SHP77 (cell line): ENCODE results near the gene BEND7.

Experiments
- DNase-seq, 2 experiments: peaks; one replicate each; lab custom pipeline; 2025; lab: John Stamatoyannopoulos, UW

BEND7 gene

DNA sequence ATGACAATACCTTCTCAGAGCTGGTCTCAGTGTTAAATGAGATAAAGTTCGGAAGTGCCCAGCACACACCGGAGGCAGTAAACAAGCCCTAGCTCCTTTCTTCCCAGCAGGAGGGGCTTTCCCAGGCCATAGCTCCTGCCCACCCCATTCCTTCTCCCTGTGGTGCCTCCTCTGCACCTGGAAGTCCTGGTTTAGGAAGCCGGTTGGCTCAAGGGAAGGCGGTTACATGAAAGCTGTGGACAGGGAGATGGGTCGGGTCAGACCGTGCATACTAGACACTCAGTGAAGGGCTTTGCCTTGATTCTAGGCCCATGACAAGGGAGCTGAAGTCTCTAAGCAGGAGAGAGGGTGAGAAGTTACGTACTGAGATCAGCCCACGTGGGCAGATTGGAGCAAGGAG lies 8.6 kb downstream of the BEND7 start:
- no peak for DNase-seq

DNA sequence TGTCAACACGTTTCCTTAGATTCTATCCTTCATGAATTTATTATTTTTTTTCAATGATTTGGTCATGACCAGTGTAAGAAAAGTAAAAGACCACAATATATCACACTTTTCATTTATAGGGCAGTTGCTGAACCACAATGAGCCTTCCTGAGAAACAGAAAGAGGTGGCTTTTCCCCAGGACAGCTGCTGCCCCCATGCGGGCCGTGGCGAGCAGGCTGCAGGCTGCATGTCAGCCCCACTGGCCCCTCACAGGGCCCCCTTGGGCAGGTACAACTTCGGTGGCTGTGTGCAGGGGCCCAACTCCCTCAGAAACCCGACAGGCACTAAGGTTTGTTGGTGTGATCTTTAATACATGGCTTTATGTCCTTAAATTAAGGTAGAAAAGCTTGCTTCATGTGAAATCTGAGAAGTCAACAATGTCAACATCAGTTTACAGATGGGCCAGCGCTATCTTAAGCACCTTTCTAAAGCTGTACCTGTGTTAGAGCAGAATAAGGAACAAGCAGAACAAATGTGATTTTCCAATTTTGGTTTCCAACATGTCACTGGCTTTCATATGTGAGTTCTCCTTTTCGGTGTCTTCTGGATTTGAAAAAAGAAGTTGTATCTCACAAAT lies 10.6 kb downstream of the BEND7 start:
- peak in 1 of 2 experiments; percentile 2 for DNase-seq

DNA sequence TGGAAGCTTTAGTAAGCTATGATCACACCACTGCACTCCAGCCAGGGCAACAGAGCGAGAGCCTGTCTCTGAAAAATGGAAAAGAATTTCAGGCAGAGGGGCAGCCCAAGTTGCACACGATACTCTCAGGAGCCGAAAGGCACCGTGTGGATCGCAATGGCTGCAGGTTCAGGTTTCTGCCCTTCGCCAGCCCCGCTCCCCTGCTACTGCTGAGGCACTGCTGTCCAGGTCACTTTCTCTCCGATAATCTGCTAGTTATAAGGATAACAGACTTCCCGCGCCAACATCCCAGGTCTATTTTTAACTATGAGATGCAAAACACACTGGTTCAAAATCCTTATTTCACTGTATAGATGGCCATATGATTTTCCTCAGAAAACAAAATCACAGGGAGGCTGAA lies 11.1 kb downstream of the BEND7 start:
- no peak for DNase-seq

DNA sequence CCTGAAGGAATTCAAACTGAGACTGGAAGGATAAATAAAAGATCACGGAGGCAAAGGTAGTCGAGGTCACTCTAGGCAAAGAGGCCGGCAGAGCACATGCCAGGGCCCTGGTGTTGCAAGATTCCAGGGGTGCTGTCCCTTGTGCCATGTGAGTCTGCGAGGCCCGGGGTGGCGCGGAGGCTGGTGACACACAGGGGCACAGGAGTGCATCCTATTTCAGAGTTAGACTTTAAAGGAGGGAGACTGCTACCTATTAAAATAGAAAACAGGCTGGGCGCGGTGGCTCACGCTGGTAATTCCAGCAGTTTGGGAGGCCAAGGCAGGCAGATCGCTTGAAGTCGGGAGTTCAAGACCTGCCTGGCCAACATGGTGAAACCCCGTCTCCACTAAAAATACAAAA lies 12.6 kb downstream of the BEND7 start:
- DNase-seq = no peak

DNA sequence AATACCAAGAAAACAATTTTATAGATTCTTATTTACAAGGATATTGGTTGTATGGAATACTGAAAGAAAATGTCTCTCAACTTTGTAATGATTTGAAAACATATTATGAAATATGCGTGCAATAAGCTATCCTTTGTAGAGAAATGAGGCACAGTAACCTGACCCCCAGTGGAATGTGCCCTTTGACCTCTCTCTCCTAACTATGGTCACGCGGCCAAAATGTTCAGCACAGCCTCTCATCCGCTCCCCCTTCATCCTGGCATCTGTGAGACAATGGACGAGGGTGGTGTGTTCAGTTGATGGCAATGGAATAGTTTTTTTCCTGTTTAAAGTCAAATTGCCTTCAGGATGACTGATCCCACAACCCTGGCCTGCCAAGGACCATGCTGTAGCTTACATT lies 13.3 kb downstream of the BEND7 start:
- DNase-seq = no peak

DNA sequence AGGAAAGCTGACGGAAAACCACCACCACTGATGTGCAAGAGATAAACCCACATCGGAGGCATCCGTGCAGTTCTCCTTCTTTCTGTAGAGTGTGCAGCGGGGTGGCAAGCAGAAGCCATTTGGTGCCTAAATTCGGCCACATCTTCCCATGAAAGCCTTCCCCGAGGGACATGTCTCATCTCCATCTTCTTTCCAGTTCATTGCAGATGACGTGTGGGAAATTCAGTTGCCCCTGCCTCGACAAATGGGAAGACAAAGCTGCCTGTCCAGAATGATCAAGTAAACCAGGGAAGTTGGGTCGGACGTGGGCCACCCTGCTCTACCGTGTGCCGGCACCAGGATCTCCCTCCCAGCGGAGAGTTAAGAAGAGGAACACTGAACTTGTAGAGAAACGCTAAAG lies 14.5 kb downstream of the BEND7 start:
- no peak for DNase-seq

DNA sequence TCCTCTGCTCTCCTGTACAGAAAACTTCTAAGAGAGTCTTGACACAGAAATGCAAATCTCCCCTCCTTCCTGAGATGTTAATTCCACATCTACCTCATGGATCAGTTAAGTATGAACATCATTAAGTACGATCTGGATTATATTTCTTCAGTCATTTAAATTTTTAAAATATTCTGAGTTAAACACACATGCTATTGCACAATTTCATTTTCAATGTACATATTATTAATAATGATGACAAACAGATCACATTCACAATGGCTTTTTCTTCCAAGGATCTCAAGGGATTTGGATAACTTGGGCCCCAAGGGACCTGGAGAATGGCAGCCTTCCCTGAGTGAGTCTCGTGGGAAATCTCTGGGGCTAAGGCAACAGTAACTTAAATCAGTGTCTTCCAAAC lies 16.2 kb downstream of the BEND7 start:
- DNase-seq = no peak

DNA sequence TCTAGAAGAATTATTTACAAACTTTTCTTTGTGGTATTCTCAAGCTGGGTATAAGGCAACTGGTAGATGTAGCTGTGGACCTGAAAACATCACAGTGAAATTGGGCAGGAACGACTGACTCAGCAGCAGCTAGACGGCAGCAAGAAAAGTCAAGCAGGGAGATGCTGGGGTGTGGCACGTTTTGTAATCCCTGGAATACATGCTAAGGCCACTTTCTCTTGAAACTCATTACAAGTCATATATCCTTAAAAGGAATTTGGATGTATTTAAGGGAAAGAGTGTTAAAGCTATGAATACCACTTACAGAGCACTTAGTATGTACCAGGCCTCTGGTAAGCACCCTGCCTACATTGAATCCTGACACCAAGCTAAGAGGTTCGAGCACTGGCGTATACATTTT lies 17.4 kb downstream of the BEND7 start:
- DNase-seq = no peak

DNA sequence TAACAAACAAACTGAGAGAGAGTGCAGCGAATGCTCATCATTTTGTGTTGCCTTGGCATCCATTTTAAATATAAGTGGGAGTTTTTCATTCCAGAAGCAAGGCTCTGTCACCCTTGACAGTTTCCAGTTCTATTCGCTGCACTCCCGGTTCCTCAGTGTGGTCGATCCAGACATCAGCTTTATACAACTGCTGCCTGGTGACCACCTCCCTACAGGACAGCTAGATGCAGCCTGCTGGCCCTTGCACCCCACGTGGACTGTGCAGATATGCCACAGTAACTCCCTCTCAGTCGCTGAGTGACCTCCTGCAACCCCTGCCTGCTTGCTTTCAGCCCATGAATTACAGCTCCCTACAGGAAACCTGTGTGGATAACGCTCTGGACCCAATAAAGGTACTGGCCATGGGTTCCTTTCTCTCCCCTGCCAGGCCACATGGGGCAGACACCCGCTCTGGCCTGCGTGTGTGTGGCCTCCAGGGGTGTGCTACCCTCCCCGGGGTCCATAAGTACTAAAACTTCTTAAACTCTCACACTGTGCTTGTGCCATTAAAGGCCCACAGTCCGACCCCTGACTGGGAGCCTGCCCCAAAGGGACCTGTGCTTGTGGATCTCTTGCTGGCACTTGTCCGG lies 23.6 kb downstream of the BEND7 start:
- DNase-seq = no peak

DNA sequence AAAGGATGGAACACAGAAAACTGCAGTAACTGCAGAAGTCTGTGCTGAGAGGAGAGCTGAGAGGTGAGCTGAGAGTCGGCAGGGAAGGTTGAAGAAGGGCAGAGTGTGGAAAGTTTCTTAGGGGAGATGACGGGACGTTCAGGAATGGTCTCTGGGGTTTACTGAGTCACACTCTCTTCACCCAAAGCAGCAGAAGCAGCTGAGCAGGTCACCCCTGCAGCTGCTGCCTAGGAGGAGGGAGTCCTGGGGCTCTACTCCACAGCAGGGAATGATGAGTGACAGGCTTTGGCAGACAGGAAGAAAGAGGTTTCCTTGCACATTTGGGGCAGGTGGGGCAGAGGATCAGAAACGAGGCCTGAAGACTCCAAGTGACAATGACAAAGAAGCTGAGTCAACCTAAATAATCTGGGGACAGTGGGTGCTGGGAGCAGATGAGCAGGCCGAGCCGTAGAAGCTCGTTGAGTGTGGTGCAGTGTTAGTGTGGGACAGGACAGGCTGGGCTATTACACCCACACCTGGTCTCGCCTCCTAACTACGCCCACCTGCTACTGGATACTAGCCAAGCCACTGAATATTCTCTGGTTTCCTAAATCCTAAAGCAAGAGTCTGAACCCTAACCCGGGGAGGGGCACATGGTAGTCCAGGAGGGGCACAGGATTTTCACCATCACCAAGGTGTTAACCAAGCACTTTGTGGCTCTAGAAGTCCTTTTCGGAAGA lies 24.9 kb downstream of the BEND7 start:
- no peak for DNase-seq

DNA sequence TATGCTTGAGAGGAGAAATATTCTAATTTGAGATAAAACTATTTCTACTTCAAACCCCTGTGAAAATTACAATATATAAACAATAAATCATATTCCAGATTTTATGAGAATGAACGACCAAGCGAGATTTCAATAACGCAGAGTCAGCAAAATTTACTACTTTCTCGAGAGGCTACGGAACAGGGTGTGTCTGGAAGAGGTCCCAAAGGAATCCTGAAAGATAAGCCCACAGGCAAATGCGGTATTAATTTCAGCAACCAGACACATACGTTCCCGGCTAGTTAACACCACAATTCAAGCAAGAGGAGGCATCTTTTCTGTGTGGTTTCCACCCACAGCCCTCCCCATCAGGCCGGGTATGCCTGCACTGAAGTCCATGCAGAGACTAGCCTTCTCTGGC lies 26.4 kb downstream of the BEND7 start:
- no peak for DNase-seq

DNA sequence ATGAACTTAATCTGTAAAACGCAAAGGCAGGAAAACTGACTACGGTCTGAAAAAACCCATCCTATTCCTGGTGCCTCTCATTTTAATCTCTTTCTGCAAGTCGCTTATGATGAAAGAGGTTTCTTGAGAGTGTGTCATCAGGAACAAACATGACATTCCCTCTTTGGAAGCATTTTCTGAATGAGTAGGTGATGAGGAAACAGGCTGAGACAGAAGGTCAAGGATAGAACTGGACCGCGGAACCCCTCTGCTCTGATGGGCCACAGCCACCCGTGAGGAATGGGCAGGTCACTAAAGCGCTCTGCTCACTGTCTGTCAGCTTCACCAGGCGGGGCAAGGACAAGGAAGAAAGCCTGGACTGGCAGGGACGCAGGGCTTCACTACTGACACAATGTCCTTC lies 28.6 kb downstream of the BEND7 start:
- no peak for DNase-seq

DNA sequence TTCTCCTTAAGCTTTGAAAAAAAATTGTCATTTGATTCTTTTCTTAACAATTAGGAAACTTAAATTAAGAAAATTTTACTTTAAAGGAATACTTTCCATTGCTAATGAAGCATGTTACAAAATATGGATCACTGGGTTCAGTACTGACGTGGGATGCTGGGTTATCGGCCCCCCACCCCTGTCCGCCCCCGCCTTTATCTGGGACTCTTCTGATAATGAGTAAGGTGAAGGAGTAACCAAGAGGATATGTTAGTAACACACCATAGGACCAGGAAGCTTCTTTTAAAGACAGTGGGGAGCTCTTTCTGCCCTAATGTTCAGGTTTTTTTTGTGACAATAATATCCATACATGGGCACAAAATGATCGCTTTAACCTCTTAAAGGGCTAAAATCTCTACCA lies 29.7 kb downstream of the BEND7 start:
- no peak for DNase-seq

DNA sequence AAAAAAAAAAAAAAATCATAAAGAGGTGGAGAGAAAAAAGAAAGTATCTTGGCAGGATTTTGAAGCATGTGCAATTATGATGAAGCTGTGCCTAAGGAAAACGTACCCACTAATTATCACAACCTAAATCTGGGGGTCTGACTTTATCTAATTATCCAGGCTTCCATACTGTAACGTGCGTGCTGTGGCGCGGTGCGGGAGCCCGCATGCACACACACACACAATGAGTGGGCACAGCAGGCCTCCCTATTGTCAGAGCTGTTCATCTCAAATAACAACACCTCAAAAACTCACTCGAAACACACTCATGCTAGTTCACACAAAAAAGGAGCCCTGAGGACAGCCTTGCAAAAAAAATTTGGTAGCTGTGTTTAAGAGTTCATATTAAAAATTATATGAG lies 31.9 kb downstream of the BEND7 start:
- no peak for DNase-seq

DNA sequence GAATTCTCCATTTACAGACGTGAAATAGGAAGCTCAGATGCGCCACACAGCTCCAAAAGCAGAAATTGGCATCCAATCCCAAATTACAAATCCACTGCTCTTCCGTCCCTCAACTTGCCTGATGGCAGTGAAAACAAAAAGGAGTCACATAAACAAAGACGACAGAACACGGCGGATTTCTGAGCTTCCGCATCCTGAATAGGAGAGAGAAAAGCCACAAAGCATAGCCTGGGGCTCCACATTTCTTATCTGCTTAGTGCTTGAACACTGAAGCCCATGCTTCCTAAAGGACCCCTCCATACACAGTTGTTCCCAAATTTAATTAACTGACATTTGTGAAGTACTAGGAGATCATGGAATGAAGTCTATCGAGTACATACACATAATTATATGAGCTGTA lies 32.6 kb downstream of the BEND7 start:
- no peak for DNase-seq

DNA sequence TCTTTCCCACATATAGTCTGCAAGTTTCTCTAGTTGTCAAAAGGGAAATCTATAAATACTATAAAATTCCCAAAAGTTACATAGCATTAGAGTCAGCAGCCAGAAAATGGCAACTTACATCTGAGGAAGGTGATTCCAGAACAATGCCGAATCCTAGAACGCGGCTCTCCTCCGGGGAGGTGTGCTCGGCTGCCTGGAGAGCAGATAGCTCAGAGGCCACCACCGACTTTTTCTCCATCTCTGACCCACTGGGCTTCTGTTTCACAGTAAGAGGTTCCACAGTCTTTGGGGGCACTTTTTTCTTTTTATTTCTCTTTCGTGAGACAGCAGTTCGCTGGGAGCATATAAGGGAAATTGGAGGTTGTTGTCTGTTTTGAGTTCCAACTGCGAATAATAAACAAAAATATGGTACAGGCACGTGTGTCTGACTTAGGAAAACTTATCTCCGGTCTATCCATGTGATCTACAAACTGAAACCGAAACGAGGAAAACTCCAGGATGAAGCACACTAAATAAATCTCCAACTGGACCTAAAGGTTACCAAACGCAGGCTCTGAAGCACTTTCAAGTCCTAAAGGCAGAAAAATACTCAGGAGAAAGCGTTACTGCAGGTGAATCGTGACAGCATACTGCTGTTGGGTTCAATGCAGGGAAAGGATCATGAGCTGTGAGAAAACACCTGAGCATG lies 36.2 kb downstream of the BEND7 start:
- DNase-seq = no peak

DNA sequence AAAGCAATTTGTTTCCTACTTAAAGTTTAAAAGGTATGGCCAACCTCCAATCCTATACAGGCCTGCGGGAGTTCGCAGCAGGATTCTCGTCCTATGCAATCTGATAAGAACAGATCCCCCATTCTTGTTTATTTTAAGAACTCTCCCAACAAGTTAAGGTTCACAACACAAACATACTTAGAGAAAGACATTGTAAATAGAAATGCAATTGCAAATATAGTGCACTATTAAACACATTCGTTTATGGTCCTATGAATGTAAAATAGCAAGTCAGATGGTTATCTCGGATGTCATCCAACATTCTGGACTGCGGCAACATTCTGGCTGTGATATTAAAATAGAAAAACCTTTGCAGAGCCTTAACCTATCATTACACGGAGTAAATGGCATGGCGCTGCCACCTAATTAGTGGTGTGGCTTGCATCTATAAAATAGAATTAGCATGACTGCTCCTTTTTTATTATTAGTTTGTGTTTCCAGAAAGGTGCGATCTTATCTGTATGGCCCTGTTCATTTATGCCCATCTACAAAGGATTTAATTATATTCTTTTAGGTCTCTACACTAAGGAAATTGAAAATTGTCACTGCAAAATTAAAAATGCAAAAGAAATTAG lies 37.0 kb downstream of the BEND7 start:
- no peak for DNase-seq

DNA sequence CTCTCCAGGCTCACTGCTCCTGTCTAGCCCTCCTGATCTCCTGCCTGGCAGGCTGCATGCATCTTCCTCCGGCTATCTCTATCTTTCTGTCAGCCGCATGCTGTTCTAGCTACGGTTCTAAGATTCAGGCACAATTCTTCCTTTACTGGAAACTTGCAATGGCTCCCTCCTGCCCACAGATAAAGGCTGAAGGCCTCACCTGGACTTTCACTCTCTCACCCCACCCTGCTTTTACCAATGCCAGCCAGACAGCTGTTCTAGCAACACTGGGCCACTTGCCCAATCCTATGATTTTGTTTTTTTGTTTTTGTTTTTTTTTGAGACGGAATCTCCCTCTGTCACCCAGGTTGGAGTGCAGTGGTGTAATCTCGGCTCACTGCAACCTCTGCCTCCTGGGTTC lies 38.3 kb downstream of the BEND7 start:
- DNase-seq = no peak

DNA sequence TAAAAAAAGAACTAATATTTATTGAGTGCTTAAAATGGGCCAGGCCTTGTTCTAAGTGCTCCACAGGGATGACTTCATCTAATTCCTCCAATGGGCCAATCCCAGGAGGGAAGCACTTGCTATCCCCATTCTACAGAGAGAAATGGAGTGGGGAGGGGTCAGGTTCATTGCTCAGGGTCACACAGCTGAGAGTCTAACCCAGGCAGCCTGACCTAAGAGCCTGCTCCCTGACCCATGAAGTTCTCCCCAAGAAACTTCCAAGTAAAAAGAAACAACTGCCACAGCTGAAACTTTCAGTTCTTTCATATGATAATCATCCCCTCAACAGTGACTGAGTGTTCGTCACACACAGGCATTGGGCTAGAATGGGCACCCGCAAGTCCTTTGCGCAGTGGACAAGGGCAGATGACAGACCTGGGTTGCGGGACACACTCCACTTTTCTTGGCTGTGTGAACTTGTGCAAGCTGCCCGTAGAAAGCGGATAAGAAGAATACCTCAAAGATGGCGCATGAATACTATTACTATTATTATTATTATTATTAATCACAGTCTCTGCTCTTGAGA lies 39.7 kb downstream of the BEND7 start:
- no peak for DNase-seq

DNA sequence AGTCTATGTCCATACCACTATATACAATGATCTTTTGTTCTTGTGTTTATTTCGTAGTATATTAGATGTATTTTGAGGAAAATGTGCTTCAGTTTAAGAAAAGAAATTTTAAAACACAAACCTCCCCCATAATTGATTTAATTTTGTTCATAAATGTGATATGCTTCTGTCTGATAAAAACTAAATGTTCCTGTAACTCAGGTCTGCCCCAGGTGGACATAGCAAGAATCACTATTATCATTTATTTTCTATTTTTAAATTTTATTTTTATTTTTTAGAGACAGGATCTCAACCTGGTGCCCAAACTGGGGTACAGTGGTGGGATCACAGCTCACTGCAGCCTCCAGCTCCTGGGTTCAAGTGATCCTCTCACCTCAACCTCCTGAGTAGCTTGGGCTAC lies 43.2 kb downstream of the BEND7 start:
- no peak for DNase-seq

DNA sequence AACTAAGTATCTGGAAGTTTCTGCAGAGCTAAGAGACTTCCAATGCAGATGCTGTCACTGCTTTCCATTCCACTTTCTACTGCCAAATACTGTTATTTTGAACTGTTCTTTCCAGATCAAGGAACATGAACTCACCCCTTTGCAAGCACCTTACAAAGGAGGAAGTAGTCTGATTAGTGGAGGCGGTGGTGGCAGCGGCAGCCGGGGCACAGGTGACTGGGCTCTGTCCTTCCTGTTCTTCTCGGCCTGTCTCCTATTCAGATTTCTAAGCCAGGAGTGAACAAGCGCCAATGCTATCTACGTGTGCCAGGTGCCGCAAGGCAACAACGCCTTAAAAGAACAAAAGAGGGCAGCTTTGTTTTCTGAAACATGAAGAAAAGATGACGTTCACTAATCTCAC lies 44.9 kb downstream of the BEND7 start:
- DNase-seq = no peak

DNA sequence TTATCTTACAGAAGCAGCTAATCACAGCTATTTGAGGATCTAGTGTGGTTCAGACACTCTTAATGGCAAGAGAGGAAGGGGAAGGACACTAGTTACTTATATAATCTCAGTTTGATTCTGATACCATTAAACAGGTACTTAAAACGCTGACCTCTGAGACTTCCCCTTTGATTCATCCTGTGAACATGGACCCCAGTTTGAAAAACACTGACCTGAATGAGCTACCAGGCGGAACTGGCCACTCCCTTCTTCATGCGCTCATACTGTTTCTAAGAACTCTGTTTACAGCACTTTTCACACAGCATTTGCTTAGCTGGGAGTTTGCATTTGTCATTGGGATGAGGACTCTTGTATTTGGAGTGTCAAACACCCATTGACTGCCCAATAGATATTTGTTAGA lies 45.7 kb downstream of the BEND7 start:
- DNase-seq = no peak
